ENCODE results near the gene AKT3.

The AKT3 gene

GRCh38 chr1:243487649-243488227 lies 362.3 kb downstream of the AKT3 start:
- DNase-seq (ENCODE audit: low spot score) = no peak

GRCh38 chr1:243487036-243487648 lies 362.9 kb downstream of the AKT3 start:
- no peak for DNase-seq (ENCODE audit: low spot score)

GRCh38 chr1:243483952-243484351 lies 366.1 kb downstream of the AKT3 start:
- no peak for DNase-seq (ENCODE audit: low spot score)

GRCh38 chr1:243483071-243483771 lies 366.8 kb downstream of the AKT3 start:
- peak; percentile 46 for DNase-seq (ENCODE audit: low spot score)

GRCh38 chr1:243482141-243483022 lies 367.7 kb downstream of the AKT3 start:
- no peak for DNase-seq (ENCODE audit: low spot score)

- DNase-seq (ENCODE audit: low spot score) = no peak
These were observed 368.9 kb downstream of the AKT3 start for GRCh38 chr1:243481101-243481500.

- no peak for DNase-seq (ENCODE audit: low spot score)
These were observed 372.2 kb downstream of the AKT3 start for GRCh38 chr1:243477731-243478290.

GRCh38 chr1:243475966-243476365 lies 374.1 kb downstream of the AKT3 start:
- no peak for DNase-seq (ENCODE audit: low spot score)

GRCh38 chr1:243474906-243475305 lies 375.1 kb downstream of the AKT3 start:
- DNase-seq (ENCODE audit: low spot score) = no peak

- DNase-seq (ENCODE audit: low spot score) = no peak
These were observed 375.7 kb downstream of the AKT3 start for GRCh38 chr1:243474136-243474881.

- no peak for DNase-seq (ENCODE audit: low spot score)
These were observed 376.6 kb downstream of the AKT3 start for GRCh38 chr1:243473227-243474135.

GRCh38 chr1:243471754-243472745 lies 378.0 kb downstream of the AKT3 start:
- no peak for DNase-seq (ENCODE audit: low spot score)

GRCh38 chr1:243471026-243471685 lies 378.9 kb downstream of the AKT3 start:
- no peak for DNase-seq (ENCODE audit: low spot score)

- no peak for DNase-seq (ENCODE audit: low spot score)
These were observed 379.5 kb downstream of the AKT3 start for GRCh38 chr1:243470502-243470901.

GRCh38 chr1:243469497-243469896 lies 380.5 kb downstream of the AKT3 start:
- no peak for DNase-seq (ENCODE audit: low spot score)

GRCh38 chr1:243465738-243466137 lies 384.3 kb downstream of the AKT3 start:
- no peak for DNase-seq (ENCODE audit: low spot score)

- DNase-seq (ENCODE audit: low spot score) = no peak
These were observed 385.0 kb downstream of the AKT3 start for GRCh38 chr1:243465081-243465480.

- no peak for DNase-seq (ENCODE audit: low spot score)
These were observed 386.9 kb downstream of the AKT3 start for GRCh38 chr1:243462929-243463697.

All from HuH-7.5 (cell line).